ENCODE data around the gene FAM13C. TPM values are rescaled to one million over a fixed set of nuclear protein-coding genes. Genes with fewer than 3 reads are reported as not detected.

FAM13C gene
- total and polyA plus RNA-seq, 2 of the 13 experiments (the other 11 are each of a cell fraction or from before 2014, with no cell fraction given) = 0.07 to 0.26 TPM

DNA sequence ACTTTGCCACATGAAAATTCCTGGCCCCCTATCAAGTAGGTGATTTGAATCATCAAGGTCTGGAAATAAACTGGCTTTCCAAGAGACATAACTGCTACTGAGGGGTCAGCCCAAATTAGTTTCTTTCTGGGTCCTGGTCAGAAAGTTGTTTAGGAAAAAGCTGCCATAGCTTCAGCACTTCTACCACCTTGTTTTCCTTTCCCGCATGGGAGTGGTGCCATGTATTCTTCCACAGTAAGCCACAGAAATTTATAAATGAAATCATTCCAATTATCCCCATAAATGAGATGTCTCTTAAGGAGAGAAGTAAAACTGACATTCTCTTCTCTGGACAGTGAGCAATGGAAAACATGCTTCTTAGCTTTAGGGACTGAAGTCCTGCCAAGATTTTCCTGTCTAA, 105.1 kb downstream of the FAM13C start:
- H3K4me3 ChIP-seq (replicated peaks in 1 of 3; ENCODE audit: insufficient read depth in 1 of 3, low read depth in 2 of 3, low read length in 3 of 3) = no peak overlapping the region
- no peak overlapping the region for H2AFZ ChIP-seq (ENCODE audit: low read length)
- CTCF ChIA-PET (ENCODE audit: low intra/inter-chr PET ratio, low total read pairs) = no interaction called here
- H3K79me2 ChIP-seq (ENCODE audit: insufficient read depth, low read length) = no peaks in the 10 kb centered on the region
- intact Hi-C loops (cut with micrococcal nuclease; ENCODE audit: unreplicated experiment) = no loop called here
- DNase-seq (ENCODE audit: low spot score) (no peak), FAIRE-seq (no peak), ATAC-seq (no peak)
- no TSS peak for BruUV-seq (replicated peaks)
- no peak overlapping the region for H3K4me2 ChIP-seq (ENCODE audit: low read depth, low read length)
- POLR2A ChIA-PET = no interaction called here
- in situ Hi-C loops (cut with HindIII; ENCODE audit: extremely low pct_ligation_motif_present, low pct_unique_long_range_greater_than_20kb) = no loop called here
- no peak overlapping the region for H3K27ac ChIP-seq (ENCODE audit: extremely low read length, insufficient read depth, low read length)
- no peaks in the 10 kb centered on the region for H3K27me3 ChIP-seq (ENCODE audit: control insufficient read depth in 1 of 2, insufficient read depth in 2 of 2, low read length in 2 of 2)
- H3K36me3 ChIP-seq (replicated peaks in 1 of 2; ENCODE audit: control insufficient read depth in 1 of 2, insufficient read depth in 2 of 2, low read length in 2 of 2) = 0 out of 5 replicates have a peak, but pooled peaks cover 0 to 3% of the 10 kb centered on the region in 2 experiments
- H3K9ac ChIP-seq (ENCODE audit: insufficient read depth, low read depth, low read length) = no peak overlapping the region
- WGBS (ENCODE audit: low lambda C conversion rate) = 100% methylated on average over 1 of the region's 1 CpG
- H3K9me3 ChIP-seq (ENCODE audit: low read length) = no peaks in the 10 kb centered on the region
- TF ChIP-seq ZNF20 (CRISPR knock-in tag; IDR thresholded peaks at IDR 0.05) (no peak), DNMT1 (CRISPR knock-in tag; IDR thresholded peaks at IDR 0.05) (no peak), ZKSCAN8 (CRISPR knock-in tag; IDR thresholded peaks at IDR 0.05; ENCODE audit: borderline replicate concordance) (no peak), GTF2F1 (IDR thresholded peaks at IDR 0.05; ENCODE audit: low read length) (no peak), BHLHE40 (IDR thresholded peaks at IDR 0.05; ENCODE audit: low read length) (no peak), ZBTB3 (CRISPR knock-in tag; IDR thresholded peaks at IDR 0.05; ENCODE audit: borderline replicate concordance, low read depth) (no peak), RBM22 (optimal IDR thresholded peaks at IDR 0.05; ENCODE audit: low read length) (peak; percentile 94), MED1 (CRISPR knock-in tag; IDR thresholded peaks at IDR 0.05) (no peak), PRPF4 (IDR thresholded peaks at IDR 0.05; ENCODE audit: low read depth, low read length, poor library complexity, severe bottlenecking) (no peak), HHEX (CRISPR knock-in tag; IDR thresholded peaks at IDR 0.05) (no peak), FLYWCH1 (CRISPR knock-in tag; IDR thresholded peaks at IDR 0.05) (no peak), POLR2G (IDR thresholded peaks at IDR 0.05; ENCODE audit: low read depth, low read length) (peak; percentile 26; the same call in 1 of the 2 replicates)
- TF ChIP-seq, protein P1, sequence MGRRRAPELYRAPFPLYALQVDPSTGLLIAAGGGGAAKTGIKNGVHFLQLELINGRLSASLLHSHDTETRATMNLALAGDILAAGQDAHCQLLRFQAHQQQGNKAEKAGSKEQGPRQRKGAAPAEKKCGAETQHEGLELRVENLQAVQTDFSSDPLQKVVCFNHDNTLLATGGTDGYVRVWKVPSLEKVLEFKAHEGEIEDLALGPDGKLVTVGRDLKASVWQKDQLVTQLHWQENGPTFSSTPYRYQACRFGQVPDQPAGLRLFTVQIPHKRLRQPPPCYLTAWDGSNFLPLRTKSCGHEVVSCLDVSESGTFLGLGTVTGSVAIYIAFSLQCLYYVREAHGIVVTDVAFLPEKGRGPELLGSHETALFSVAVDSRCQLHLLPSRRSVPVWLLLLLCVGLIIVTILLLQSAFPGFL (CRISPR knock-in tag; IDR thresholded peaks at IDR 0.05) = no peak
- TF ChIP-seq, protein P2, sequence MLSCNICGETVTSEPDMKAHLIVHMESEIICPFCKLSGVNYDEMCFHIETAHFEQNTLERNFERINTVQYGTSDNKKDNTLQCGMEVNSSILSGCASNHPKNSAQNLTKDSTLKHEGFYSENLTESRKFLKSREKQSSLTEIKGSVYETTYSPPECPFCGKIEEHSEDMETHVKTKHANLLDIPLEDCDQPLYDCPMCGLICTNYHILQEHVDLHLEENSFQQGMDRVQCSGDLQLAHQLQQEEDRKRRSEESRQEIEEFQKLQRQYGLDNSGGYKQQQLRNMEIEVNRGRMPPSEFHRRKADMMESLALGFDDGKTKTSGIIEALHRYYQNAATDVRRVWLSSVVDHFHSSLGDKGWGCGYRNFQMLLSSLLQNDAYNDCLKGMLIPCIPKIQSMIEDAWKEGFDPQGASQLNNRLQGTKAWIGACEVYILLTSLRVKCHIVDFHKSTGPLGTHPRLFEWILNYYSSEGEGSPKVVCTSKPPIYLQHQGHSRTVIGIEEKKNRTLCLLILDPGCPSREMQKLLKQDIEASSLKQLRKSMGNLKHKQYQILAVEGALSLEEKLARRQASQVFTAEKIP (CRISPR knock-in tag; IDR thresholded peaks at IDR 0.05; ENCODE audit: borderline replicate concordance) = no peak
- TF ChIP-seq, protein P3, sequence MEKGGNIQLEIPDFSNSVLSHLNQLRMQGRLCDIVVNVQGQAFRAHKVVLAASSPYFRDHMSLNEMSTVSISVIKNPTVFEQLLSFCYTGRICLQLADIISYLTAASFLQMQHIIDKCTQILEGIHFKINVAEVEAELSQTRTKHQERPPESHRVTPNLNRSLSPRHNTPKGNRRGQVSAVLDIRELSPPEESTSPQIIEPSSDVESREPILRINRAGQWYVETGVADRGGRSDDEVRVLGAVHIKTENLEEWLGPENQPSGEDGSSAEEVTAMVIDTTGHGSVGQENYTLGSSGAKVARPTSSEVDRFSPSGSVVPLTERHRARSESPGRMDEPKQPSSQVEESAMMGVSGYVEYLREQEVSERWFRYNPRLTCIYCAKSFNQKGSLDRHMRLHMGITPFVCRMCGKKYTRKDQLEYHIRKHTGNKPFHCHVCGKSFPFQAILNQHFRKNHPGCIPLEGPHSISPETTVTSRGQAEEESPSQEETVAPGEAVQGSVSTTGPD (CRISPR knock-in tag; IDR thresholded peaks at IDR 0.05) = no peak
- H3K4me1 ChIP-seq (ENCODE audit: insufficient read depth, low read length) = no peaks in the 10 kb centered on the region
- no peaks in the 10 kb centered on the region for H4K20me1 ChIP-seq (ENCODE audit: insufficient read depth, low read length)

Measured in HepG2 (cell line).